HepG2 (cell line): Measurements from ENCODE around the gene CAPN11. TPM values are rescaled to one million over a fixed set of nuclear protein-coding genes. Genes with fewer than 3 reads are reported as not detected.
A peak's percentile ranks its signal among the peaks of the same experiment; 100 is the strongest.

Experiments used
- CC2D1A ChIP-seq: sonication (generic); formaldehyde crosslinking; IDR thresholded peaks from 2 replicates; pipeline ENCODE4 v1.8.1; 2023; ENCODE audit warnings: mild to moderate bottlenecking, missing genetic modification reagents
- HMG20B ChIP-seq: conservative IDR thresholded peaks from 2 replicates; pipeline ENCODE4 v1.6.1; 2016; ENCODE audit warnings: missing genetic modification reagents, missing compliant biosample characterization
- MYPOP ChIP-seq: sonication (generic); formaldehyde crosslinking; IDR thresholded peaks from 2 replicates; pipeline ENCODE4 v1.8.1; 2023; ENCODE audit warnings: mild to moderate bottlenecking, moderate library complexity, missing genetic modification reagents
- NR2F6 ChIP-seq, 2 experiments: IDR thresholded peaks; 2 replicates each; pipeline ENCODE4 v1.6.1; 2016; ENCODE audit warnings: antibody characterized with exemption in 1 of 2, mild to moderate bottlenecking in 1 of 2
- ONECUT2 ChIP-seq: sonication (generic); formaldehyde crosslinking; IDR thresholded peaks from 2 replicates; pipeline ENCODE4 v1.4.0; 2020; ENCODE audit warnings: missing genetic modification reagents
- SCMH1 ChIP-seq: sonication (generic); formaldehyde crosslinking; IDR thresholded peaks from 2 replicates; pipeline ENCODE4 v1.9.0; 2021; ENCODE audit warnings: missing genetic modification reagents, mild to moderate bottlenecking, borderline replicate concordance
- XRCC5 ChIP-seq: fragments of 200-400 bp; formaldehyde crosslinking; optimal IDR thresholded peaks from 2 replicates; pipeline ENCODE3; 2017; ENCODE audit warnings: mild to moderate bottlenecking, low read length
- ZBTB2 ChIP-seq: sonication (generic); formaldehyde crosslinking; IDR thresholded peaks from 2 replicates; pipeline ENCODE4 v1.8.0; 2022; ENCODE audit warnings: low read depth, missing genetic modification reagents
- ZBTB20 ChIP-seq: sonication (generic); formaldehyde crosslinking; IDR thresholded peaks from 2 replicates; pipeline ENCODE4 v1.8.1; 2023; ENCODE audit warnings: missing genetic modification reagents, low read depth, mild to moderate bottlenecking, borderline replicate concordance
- ZBTB44 ChIP-seq: sonication (generic); formaldehyde crosslinking; IDR thresholded peaks from 2 replicates; pipeline ENCODE4 v1.4.0; 2020; ENCODE audit warnings: missing genetic modification reagents
- ZFP62 ChIP-seq: sonication (generic); formaldehyde crosslinking; IDR thresholded peaks from 2 replicates; pipeline ENCODE4 v1.4.0; 2020; ENCODE audit warnings: missing genetic modification reagents
- ZFP91 ChIP-seq: sonication (generic); formaldehyde crosslinking; IDR thresholded peaks from 2 replicates; pipeline ENCODE4 v1.9.0; 2022; ENCODE audit warnings: missing genetic modification reagents, mild to moderate bottlenecking, borderline replicate concordance
- ZMAT5 ChIP-seq: sonication (generic); formaldehyde crosslinking; IDR thresholded peaks from 2 replicates; pipeline ENCODE4 v1.5.0; 2020; ENCODE audit warnings: mild to moderate bottlenecking, low read depth, missing genetic modification reagents, borderline replicate concordance
- ZNF17 ChIP-seq: sonication (generic); formaldehyde crosslinking; IDR thresholded peaks from 2 replicates; pipeline ENCODE4 v1.5.0; 2020; ENCODE audit warnings: mild to moderate bottlenecking, missing genetic modification reagents
- ZNF598 ChIP-seq: sonication (generic); formaldehyde crosslinking; IDR thresholded peaks from 2 replicates; pipeline ENCODE4 v1.5.1; 2020; ENCODE audit warnings: mild to moderate bottlenecking, missing genetic modification reagents, borderline replicate concordance
- ZSCAN25 ChIP-seq: sonication (generic); formaldehyde crosslinking; IDR thresholded peaks from 2 replicates; pipeline ENCODE4 v1.8.0; 2022; ENCODE audit warnings: mild to moderate bottlenecking, missing genetic modification reagents
- polyA plus RNA-seq, 8 experiments: library from polyadenylated mRNA; depleted of rRNA in 3 of 8; stranded (reverse) in 7 of 8; unstranded in 1 of 8; fragments of >200 nt; fragmentation: Illumina TruSeq in 4 of 8; extraction: Trizol in 4 of 8; gene quantifications; 2 replicates each; pipeline versions ENCODE4 v1.2.1 to v1.2.3, GENCODE V29; 2011 to 2016; ENCODE audit warnings: low read depth in 4 of 8, missing spikeins in 1 of 8, mixed read lengths in 1 of 8; ENCODE audit not compliant: insufficient read depth in 1 of 8
- total RNA-seq, 5 experiments: library from RNA; depleted of rRNA; stranded (reverse); fragments of >200 nt; fragmentation: Illumina TruSeq; extraction: Trizol; gene quantifications; 2 replicates each; pipeline ENCODE4 v1.2.3, GENCODE V29; 2016; ENCODE audit warnings: low read depth in 1 of 5
- TF ChIP-seq, protein P1 (sequence below): IDR thresholded peaks from 2 replicates; pipeline ENCODE4 v1.6.1; 2012; ENCODE audit warnings: low read length, improper control_type of control experiment
- TF ChIP-seq, protein P2 (sequence below): sonication (generic); formaldehyde crosslinking; IDR thresholded peaks from 2 replicates; pipeline ENCODE4 v1.4.0; 2020; ENCODE audit warnings: missing genetic modification reagents

Gene CAPN11
- total and polyA plus RNA-seq, 2 of the 13 experiments (the other 11 are each of a cell fraction or from before 2014, with no cell fraction given): 0.07 to 0.11 TPM

DNA sequence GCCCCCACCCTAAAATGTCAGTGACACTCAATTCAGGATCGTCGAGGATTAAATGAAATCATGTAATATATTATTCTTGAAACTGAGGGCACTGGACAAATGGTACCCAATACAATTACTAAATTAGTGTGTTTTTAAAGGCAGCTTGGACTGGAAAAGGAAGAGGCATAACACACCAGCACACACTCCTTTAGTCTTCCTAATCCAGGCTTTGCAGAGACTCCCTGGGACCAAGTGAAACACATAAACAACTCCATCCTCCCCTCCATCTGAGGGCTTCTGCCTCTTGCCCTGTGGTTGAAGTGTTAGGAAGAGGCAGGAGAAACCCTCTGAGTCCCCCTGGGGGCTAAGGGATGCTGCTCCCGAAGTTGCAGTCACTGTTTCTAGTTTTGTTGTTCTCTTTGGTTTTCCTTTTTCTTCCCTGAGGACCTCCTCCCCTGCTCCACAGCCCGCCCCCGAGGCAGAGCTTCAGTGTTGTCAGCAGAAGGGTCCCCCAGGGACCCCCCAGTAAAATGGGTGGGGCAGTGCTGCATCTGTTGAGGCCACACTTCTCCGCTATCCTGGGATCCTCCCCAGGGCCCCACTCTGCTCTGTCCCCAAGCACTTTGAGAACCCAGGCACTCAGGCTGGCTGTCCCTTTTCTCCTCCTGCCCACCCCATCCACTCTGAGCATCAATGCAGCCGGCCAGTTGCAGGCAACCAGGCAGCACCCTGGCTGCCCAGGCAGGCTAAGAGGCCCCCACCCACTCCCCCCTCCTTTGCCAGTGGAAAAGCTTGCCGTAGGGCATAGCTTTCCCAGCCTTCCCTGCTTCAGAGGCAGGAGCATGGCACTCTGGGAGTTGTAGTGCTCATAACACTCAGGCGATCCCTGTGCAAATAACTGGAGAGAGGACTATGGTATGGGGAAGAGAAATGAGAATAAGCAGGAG lies 25.4 kb upstream of the CAPN11 start (continued):
- TF ChIP-seq SCMH1 (CRISPR knock-in tag) (no peak), HMG20B (CRISPR knock-in tag) (no peak), ZFP91 (CRISPR knock-in tag) (peak; percentile 32; the same call in 1 of the 2 replicates), CC2D1A (CRISPR knock-in tag) (no peak), ZNF598 (0 out of 2 replicates have a peak, but pooled peaks have one; percentile 67), ZBTB20 (no peak), MYPOP (CRISPR knock-in tag) (no peak), ONECUT2 (CRISPR knock-in tag) (no peak), ZBTB2 (CRISPR knock-in tag) (no peak), XRCC5 (peak; percentile 41), ZNF17 (CRISPR knock-in tag) (no peak), ZSCAN25 (peak; percentile 36; the same call in 1 of the 2 replicates), ZBTB44 (CRISPR knock-in tag) (no peak), NR2F6 (IDR thresholded peaks at IDR 0.05) (no peak), NR2F6 (CRISPR knock-in tag; IDR thresholded peaks at IDR 0.05) (no peak), ZMAT5 (no peak), ZFP62 (CRISPR knock-in tag) (no peak)
- TF ChIP-seq, protein P1, sequence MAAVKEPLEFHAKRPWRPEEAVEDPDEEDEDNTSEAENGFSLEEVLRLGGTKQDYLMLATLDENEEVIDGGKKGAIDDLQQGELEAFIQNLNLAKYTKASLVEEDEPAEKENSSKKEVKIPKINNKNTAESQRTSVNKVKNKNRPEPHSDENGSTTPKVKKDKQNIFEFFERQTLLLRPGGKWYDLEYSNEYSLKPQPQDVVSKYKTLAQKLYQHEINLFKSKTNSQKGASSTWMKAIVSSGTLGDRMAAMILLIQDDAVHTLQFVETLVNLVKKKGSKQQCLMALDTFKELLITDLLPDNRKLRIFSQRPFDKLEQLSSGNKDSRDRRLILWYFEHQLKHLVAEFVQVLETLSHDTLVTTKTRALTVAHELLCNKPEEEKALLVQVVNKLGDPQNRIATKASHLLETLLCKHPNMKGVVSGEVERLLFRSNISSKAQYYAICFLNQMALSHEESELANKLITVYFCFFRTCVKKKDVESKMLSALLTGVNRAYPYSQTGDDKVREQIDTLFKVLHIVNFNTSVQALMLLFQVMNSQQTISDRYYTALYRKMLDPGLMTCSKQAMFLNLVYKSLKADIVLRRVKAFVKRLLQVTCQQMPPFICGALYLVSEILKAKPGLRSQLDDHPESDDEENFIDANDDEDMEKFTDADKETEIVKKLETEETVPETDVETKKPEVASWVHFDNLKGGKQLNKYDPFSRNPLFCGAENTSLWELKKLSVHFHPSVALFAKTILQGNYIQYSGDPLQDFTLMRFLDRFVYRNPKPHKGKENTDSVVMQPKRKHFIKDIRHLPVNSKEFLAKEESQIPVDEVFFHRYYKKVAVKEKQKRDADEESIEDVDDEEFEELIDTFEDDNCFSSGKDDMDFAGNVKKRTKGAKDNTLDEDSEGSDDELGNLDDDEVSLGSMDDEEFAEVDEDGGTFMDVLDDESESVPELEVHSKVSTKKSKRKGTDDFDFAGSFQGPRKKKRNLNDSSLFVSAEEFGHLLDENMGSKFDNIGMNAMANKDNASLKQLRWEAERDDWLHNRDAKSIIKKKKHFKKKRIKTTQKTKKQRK: no peak
- TF ChIP-seq, protein P2, sequence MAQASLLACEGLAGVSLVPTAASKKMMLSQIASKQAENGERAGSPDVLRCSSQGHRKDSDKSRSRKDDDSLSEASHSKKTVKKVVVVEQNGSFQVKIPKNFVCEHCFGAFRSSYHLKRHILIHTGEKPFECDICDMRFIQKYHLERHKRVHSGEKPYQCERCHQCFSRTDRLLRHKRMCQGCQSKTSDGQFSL (CRISPR knock-in tag): no peak
